PFSK-1 (cell line): Measurements from ENCODE around the gene STAT4.

ENCODE experiments used
- FOXP2 ChIP-seq: optimal IDR thresholded peaks from 2 replicates; pipeline ENCODE3; 2011; ENCODE audit warnings: borderline replicate concordance, control low read depth, inconsistent platforms; ENCODE audit not compliant: insufficient read depth; ENCODE audit errors: extremely low read length, extremely low read depth
- POLR2AphosphoS5 ChIP-seq: IDR thresholded peaks from 2 replicates; pipeline ENCODE4 v1.6.1; 2012; ENCODE audit warnings: low read depth, mild to moderate bottlenecking, control low read depth, low read length, moderate library complexity
- REST ChIP-seq, 2 experiments: IDR thresholded peaks; 2 replicates each; pipeline versions ENCODE4 v1.6.1 to v1.8.0; 2011 to 2012; ENCODE audit warnings: low read depth in 2 of 2, low read length in 2 of 2, control low read depth in 1 of 2, inconsistent platforms in 1 of 2, mild to moderate bottlenecking in 1 of 2, moderate library complexity in 1 of 2; ENCODE audit not compliant: insufficient read depth in 1 of 2
- SIN3A ChIP-seq: IDR thresholded peaks from 2 replicates; pipeline ENCODE4 v1.6.1; 2012; ENCODE audit warnings: mild to moderate bottlenecking, low read length, moderate library complexity, borderline replicate concordance; ENCODE audit not compliant: insufficient read depth
- TAF1 ChIP-seq: IDR thresholded peaks from 2 replicates; pipeline ENCODE4 v1.6.1; 2012; ENCODE audit warnings: low read length, control low read depth, borderline replicate concordance; ENCODE audit not compliant: insufficient read depth

The STAT4 gene

GRCh38 chr2:191064590-191064989, 86.2 kb downstream of the STAT4 start:
- no peak for TF ChIP-seq FOXP2
- no peak for TF ChIP-seq SIN3A
- TF ChIP-seq TAF1, result no peak
- TF ChIP-seq REST (IDR thresholded peaks at IDR 0.05; ENCODE audit: insufficient read depth in 1 of 2, low read depth in 2 of 2, low read length in 2 of 2), result no peak
- TF ChIP-seq POLR2AphosphoS5, result no peak

GRCh38 chr2:191063584-191063983, 87.2 kb downstream of the STAT4 start:
- TF ChIP-seq REST (IDR thresholded peaks at IDR 0.05; ENCODE audit: insufficient read depth in 1 of 2, low read depth in 2 of 2, low read length in 2 of 2) (no peak), FOXP2 (no peak), POLR2AphosphoS5 (no peak), TAF1 (no peak), SIN3A (no peak)

- TF ChIP-seq REST (IDR thresholded peaks at IDR 0.05; ENCODE audit: insufficient read depth in 1 of 2, low read depth in 2 of 2, low read length in 2 of 2) (no peak), SIN3A (no peak), POLR2AphosphoS5 (no peak), TAF1 (no peak), FOXP2 (no peak)
Measured at GRCh38 chr2:191061381-191061980, 89.3 kb downstream of the STAT4 start.

GRCh38 chr2:191059308-191059707, 91.5 kb downstream of the STAT4 start:
- no peak for TF ChIP-seq FOXP2
- no peak for TF ChIP-seq TAF1
- TF ChIP-seq REST (IDR thresholded peaks at IDR 0.05; ENCODE audit: insufficient read depth in 1 of 2, low read depth in 2 of 2, low read length in 2 of 2), result no peak
- no peak for TF ChIP-seq SIN3A

- TF ChIP-seq POLR2AphosphoS5, result no peak
- no peak for TF ChIP-seq REST (IDR thresholded peaks at IDR 0.05; ENCODE audit: insufficient read depth in 1 of 2, low read depth in 2 of 2, low read length in 2 of 2)
- no peak for TF ChIP-seq FOXP2
Measured at GRCh38 chr2:191056228-191056627, 94.6 kb downstream of the STAT4 start.
